Measurements from ENCODE around the gene SLC38A3.

DNA sequence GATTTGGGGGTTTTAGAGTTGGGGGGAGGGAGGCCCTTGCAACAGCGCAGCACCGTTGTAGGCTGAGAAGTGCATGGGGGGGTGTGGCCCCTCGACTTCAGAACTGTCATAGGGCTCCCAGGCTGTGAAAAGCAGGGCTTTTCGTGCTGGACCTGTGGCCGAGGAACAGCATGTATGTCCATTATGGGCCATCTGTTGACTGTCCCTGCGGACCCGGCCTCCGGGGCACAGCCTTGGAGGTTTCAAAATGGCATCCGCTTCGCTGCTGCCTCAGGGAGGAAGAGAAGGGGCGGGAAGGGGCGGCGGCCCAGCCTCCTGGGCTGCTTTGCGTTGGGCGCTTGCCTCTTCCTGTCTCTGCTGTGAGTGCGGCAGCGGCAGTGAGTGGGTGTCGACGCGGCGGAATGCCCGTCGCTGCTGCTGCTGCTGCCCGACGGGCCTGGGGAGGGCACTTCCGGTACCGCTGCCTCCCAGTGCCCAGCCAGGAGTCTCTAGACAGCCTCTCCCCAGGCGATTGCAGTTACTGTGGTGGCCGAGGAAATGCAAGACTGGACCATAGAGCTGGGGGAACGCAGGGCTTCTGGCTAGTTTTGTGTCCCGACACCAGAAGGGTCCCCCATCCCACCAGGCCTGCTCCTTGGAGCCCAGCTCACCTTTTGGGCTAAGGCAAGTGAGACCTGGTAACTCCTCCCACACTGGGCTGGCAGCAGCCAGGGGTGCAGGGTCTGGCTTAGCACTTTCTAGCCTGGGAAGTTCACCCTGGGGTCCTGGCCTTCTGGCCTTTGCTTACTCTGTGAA, 32.9 kb downstream of the SLC38A3 start:
- TF ChIP-seq, protein P1, sequence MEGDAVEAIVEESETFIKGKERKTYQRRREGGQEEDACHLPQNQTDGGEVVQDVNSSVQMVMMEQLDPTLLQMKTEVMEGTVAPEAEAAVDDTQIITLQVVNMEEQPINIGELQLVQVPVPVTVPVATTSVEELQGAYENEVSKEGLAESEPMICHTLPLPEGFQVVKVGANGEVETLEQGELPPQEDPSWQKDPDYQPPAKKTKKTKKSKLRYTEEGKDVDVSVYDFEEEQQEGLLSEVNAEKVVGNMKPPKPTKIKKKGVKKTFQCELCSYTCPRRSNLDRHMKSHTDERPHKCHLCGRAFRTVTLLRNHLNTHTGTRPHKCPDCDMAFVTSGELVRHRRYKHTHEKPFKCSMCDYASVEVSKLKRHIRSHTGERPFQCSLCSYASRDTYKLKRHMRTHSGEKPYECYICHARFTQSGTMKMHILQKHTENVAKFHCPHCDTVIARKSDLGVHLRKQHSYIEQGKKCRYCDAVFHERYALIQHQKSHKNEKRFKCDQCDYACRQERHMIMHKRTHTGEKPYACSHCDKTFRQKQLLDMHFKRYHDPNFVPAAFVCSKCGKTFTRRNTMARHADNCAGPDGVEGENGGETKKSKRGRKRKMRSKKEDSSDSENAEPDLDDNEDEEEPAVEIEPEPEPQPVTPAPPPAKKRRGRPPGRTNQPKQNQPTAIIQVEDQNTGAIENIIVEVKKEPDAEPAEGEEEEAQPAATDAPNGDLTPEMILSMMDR (IDR thresholded peaks at IDR 0.05) = no peak
- no peak for TF ChIP-seq EZH2 (IDR thresholded peaks at IDR 0.05)
- TF ChIP-seq EZH2phosphoT487 (IDR thresholded peaks at IDR 0.05) = no peak

All from neural progenitor cell (in vitro differentiated cells).